DMS114 treated with DMSO at 0.1 percent for 48 hours (cell line): ENCODE results near the gene SPOCK1.

Experiments
- DNase-seq: peaks from one replicate; lab custom pipeline; 2025; ENCODE audit not compliant: unreplicated experiment; lab: John Stamatoyannopoulos, UW

The SPOCK1 gene

GRCh38 chr5:137304226-137304874, 194.8 kb downstream of the SPOCK1 start:
- DNase-seq = no peak

- DNase-seq = no peak
Measured at GRCh38 chr5:137303509-137303908, 195.6 kb downstream of the SPOCK1 start.

GRCh38 chr5:137300411-137301240, 198.5 kb downstream of the SPOCK1 start:
- no peak for DNase-seq

DNA sequence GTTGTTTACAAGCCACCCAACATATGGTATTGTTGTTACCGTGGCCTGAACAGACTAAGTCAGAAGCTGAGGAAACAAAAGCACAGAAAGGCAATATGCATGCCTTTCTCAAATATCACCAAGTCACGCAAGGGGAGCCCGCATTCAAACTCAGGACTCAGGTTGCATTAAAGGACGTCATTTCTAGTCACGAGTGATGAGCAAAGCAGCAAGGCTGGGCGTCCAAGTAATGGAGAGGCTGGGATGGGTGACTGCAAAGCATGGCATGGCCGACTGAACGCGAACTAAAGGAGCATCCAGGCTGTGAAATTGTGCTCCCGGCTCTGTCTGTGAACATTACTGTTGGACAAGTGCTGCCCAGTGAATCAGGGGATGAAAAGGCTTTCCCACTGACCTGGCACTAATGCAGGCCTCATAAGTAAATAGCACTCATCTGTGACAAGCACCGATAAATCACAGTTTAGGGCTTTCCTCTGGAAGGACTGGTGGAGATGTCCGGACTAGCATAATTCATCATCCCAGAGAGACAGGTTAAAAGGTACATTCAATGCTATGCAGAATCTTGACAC, 202.8 kb downstream of the SPOCK1 start:
- no peak for DNase-seq

GRCh38 chr5:137294604-137295003, 204.5 kb downstream of the SPOCK1 start:
- no peak for DNase-seq

DNA sequence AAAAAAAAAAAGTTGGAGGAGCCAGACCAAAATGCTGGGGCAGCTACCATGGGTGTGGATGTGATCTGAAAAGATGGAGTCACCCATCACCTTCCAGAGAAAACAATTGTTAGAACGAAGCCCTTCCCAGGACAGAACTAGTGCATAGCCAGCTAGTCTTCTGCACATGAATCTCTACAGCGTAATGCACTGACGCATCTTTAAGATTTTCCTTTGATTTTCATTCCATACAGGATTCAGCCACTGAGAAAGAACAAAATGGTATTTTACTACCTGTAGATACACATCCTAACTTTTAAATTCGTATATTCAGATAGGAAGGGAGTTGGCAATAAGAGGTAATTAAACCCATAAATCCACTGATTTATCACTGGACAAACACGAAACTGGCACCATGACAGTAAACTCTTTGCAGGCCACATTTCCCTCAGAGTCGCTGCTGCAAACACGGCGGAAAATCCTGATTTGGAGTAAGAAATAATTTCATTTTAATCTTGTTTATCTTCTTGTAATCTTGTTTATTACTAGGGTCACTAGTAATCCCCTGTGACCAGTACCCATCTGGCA, 206.6 kb downstream of the SPOCK1 start:
- no peak for DNase-seq

DNA sequence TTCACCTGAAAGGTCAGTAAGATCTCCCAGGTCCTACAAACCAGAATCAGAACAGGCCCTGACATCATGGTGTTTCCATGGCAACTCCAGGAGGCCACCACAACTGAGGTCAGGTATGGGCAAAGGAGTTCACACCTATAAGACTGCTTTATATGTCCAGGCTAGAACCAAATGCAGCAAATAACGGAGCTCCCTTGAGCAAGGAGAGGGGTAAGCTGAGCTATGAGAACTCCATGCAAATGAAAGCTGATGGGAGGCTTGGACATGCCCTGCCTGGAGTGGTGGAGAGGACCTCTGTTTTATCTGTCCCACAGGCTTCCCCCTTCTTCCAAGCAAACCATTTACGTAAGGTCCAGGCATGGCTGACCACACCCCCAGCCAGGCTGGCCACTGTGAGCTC, 207.7 kb downstream of the SPOCK1 start:
- DNase-seq = no peak

DNA sequence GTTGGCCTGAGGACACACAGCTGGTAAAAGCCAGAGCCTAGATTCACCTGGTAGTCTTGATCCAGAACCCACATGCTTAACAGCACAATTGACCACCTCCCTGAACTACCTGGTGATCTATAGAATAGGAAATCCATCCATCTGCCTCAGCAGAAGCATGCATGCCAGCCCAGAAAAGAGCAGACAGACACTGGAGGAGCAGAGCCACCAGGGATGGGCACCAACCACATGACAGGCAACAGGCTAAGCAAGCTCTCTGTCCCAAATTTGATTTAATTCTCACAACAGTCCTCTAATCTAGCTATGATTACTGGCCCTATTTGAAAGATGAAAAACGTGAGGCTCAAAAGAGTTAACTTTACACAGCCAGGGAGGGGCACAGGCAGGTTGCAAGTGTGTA, 208.1 kb downstream of the SPOCK1 start:
- DNase-seq = no peak

GRCh38 chr5:137290373-137290772, 208.8 kb downstream of the SPOCK1 start:
- no peak for DNase-seq

DNA sequence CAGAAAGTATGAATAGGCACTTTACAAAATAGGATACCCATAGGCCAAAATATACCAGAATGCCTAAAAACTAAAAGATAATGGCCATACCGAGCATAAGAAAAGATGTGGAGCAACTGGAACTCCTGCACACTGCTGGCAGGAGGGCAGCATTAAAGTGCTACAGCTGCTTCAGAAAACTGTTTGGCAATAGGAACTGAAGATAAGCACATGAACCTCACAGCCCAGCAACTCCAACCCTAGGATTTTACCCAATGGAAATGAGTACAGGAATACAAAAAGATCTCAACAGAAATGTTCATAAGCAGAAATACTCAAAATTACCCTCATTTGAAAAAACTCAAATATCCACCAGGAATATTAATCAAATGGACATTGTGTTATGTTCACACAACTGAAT, 209.3 kb downstream of the SPOCK1 start:
- no peak for DNase-seq

- DNase-seq = no peak
Measured at GRCh38 chr5:137287569-137287968, 211.6 kb downstream of the SPOCK1 start.

DNA sequence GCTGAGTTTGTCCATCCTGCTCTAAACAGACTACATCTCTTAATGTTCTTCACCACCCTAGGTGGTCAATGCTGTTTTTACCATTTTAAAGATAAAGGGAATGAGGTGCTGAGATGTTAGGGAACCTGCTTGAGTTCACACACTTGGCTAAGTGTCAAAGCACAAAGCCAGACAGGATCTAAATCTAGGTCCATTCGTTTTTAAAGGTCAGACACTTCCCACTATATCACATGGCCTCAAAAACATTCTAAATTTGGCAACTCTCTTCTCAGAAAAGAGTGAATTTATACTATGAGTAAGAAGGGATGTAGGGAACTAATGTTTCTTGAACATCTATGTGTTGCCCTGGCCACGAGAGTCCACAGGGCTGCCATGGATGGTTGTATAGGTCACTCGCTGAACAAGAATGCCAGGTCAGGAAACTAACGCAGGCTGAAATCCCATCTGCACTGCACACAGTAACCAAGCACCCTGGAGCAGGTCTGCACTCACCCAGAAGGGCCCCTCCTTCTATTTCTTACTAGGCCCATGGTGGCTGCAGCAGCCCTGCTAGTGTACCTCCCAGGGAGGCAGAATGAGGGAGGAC, 213.0 kb downstream of the SPOCK1 start:
- no peak for DNase-seq

- DNase-seq = no peak
Measured at GRCh38 chr5:137283801-137284200, 215.3 kb downstream of the SPOCK1 start.

DNA sequence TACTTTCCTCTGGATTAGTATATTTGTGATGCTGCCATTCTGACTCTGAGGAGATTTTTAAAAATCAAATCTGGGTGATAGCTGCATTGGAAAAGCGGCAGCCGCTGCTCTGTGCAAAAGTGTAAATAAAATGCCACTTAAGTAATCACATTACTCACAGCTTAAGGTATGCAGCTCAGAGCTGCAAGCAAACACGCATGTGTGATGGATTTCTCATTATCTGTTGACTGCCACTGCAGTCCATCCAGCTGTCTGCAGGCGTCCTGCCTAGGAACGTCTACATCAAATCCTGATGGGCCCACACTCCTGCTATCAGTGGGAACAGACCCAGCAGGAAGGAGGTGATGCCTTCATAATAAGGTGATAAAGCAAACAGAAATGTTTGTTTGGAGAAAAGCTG, 216.9 kb downstream of the SPOCK1 start:
- DNase-seq = no peak

- DNase-seq = no peak
Measured at GRCh38 chr5:137281201-137281600, 217.9 kb downstream of the SPOCK1 start.

DNA sequence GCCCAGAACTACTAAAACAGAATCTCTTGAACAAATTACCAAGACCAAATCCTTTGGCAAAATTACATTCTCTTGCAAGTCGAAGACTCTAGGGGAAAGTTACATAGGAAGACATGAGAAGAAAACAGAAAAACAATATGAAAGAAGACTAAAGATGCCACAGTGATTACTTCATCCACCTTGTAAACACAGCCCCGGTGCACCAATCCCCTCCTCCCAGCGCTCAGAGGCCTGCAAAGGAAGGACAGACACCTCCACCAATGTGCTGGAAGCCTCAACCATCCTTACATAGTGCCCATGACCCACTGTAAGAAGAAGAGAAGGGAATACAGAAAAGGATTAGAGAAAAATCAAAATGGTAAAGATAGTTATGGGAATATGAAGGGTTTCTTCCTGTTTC, 218.5 kb downstream of the SPOCK1 start:
- no peak for DNase-seq

DNA sequence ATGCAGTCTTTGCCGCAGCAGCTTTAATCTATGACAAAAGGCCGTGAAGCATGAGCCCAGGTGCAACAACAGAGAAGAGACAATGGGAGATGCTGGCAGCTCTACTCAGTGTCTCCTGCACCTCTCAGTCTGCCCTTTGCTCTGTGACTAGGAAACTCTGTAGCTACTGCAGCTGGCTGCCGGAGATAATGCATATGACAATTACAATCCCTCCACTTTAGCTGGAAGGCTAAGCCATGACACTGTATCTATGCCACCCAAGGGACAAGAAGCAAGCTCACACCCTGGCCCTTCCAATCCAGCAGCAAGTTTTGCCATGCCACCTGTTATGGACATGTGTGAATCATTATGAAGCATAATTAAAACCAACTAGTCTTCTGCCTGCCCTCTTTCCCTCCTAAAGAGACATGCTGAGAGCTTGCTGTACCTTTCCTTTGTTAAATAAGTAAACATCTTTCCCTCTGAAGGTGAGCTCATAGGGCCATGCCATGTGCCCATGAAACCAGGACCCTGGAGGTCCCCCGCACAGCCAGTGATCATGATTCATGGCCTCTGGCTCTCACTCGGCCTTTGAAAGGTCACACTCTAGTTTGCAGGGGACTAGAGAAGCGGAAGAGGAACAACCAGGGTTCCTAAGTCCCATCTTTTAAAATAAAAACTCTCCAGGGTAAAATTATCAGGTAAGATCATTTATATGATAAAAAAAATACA, 219.4 kb downstream of the SPOCK1 start:
- DNase-seq = no peak

DNA sequence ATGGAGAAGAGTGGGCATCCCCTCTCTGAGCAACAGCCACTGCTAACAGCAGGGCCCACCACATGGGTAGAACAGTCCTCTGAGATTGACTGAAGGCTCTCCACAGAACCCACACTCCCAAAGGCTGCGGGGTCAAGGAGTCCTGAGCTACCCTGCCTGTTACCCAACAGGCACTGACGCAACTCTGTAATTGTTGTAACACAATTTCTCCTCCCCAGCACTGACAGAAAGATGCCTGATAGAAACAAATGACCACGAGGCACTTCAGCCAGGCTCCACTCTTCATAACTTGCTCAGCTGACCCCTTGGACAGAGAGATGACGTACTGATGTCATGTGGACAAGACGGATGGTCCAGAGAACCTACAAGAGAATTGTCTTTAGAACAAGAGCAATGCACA, 220.7 kb downstream of the SPOCK1 start:
- DNase-seq = no peak

- no peak for DNase-seq
Measured at GRCh38 chr5:137275083-137275482, 224.0 kb downstream of the SPOCK1 start.

GRCh38 chr5:137273511-137273910, 225.6 kb downstream of the SPOCK1 start:
- DNase-seq = no peak

GRCh38 chr5:137272831-137273230, 226.3 kb downstream of the SPOCK1 start:
- DNase-seq = no peak
